ENCODE results near the gene SOX5. TPM values are rescaled to one million over a fixed set of nuclear protein-coding genes. Genes with fewer than 3 reads are reported as not detected.
"Not testable (repeated sequence)": the region's sequence is repeated elsewhere in the genome, so short reads cannot be mapped to it uniquely, and the experiment has no call there.

Gene SOX5
- total and polyA plus RNA-seq, 11 donors, result 0.49 to 4.9 (median 2.5) TPM

- no peak overlapping the region for H3K4me3 ChIP-seq
- no peak overlapping the region for H3K27ac ChIP-seq
- 92 to 98% (median 97%) methylated on average over 2 of the region's 2 CpGs for WGBS, 4 donors
- H3K9me3 ChIP-seq, result peaks cover 0 to 8% (median 0%) of the 10 kb centered on the region in 12 donors
- DNase-seq (no peak), ATAC-seq (no peak)
- H3K36me3 ChIP-seq, result no peaks in the 10 kb centered on the region
- H3K27me3 ChIP-seq, result no peaks in the 10 kb centered on the region
- intact Hi-C loops (cut with DNase I), result no loop called here
- TF ChIP-seq CTCF (IDR thresholded peaks at IDR 0.05) (no peak), POLR2A (IDR thresholded peaks at IDR 0.05) (no peak)
- no peaks in the 10 kb centered on the region for H3K4me1 ChIP-seq
Observed at GRCh38 chr12:23827353-23827752, 122.1 kb downstream of the SOX5 start.

GRCh38 chr12:23825124-23825523 is 124.3 kb downstream of the SOX5 start:
- H3K4me3 ChIP-seq; H3K36me3 ChIP-seq; H3K27ac ChIP-seq; ATAC-seq; H3K4me1 ChIP-seq; H3K9me3 ChIP-seq; intact Hi-C loops (cut with DNase I); DNase-seq; H3K27me3 ChIP-seq: not testable (repeated sequence)
- WGBS, 4 donors, result 87 to 90% (median 90%) methylated on average over 6 to 11 of the region's 11 CpGs

- 77 to 86% (median 84%) methylated on average over 7 to 8 of the region's 8 CpGs for WGBS, 4 donors
- Histone ChIP-seq H3K36me3 (no peaks in the 10 kb centered on the region), H3K27ac (no peak overlapping the region), H3K27me3 (no peaks in the 10 kb centered on the region), H3K9me3 (peaks cover 0 to 8% (median 0%) of the 10 kb centered on the region in 12 donors), H3K4me1 (no peaks in the 10 kb centered on the region), H3K4me3 (no peak overlapping the region)
- peak in 1 of 5 donors; percentile 15 for DNase-seq
- ATAC-seq, result no peak
- TF ChIP-seq POLR2A (IDR thresholded peaks at IDR 0.05), result no peak
- no peak for TF ChIP-seq CTCF (IDR thresholded peaks at IDR 0.05)
- intact Hi-C loops (cut with DNase I), result no loop called here
Observed at GRCh38 chr12:23824358-23824757, 125.1 kb downstream of the SOX5 start.

GRCh38 chr12:23822883-23823282 is 126.6 kb downstream of the SOX5 start:
- intact Hi-C loops (cut with DNase I); ATAC-seq; DNase-seq; H3K27me3 ChIP-seq; H3K4me1 ChIP-seq; H3K36me3 ChIP-seq; H3K9me3 ChIP-seq; H3K4me3 ChIP-seq; H3K27ac ChIP-seq: not testable (repeated sequence)

- ATAC-seq (no peak), DNase-seq (no peak)
- intact Hi-C loops (cut with DNase I), result no loop called here
- Histone ChIP-seq H3K4me1 (no peaks in the 10 kb centered on the region), H3K27ac (no peak overlapping the region), H3K27me3 (no peaks in the 10 kb centered on the region), H3K4me3 (no peak overlapping the region), H3K36me3 (no peaks in the 10 kb centered on the region), H3K9me3 (peaks cover 0 to under 1% (median 0%) of the 10 kb centered on the region in 12 donors)
- no peak for TF ChIP-seq POLR2A (IDR thresholded peaks at IDR 0.05)
- no peak for TF ChIP-seq CTCF (IDR thresholded peaks at IDR 0.05)
- WGBS, 4 donors, result 80 to 91% (median 90%) methylated on average over 2 of the region's 2 CpGs
Observed at GRCh38 chr12:23817345-23817744, 132.1 kb downstream of the SOX5 start.

All from heart left ventricle (tissue), 16 donors.